PC-3 (cell line): ENCODE measurements around the gene ADGRG3.

ENCODE experiments used
- CTCF ChIP-seq: fragments of 300-600 bp; sonication (generic); conservative IDR thresholded peaks from 2 replicates; pipeline ENCODE4 v1.5.1; 2017; ENCODE audit warnings: antibody characterized with exemption, low read depth, mild to moderate bottlenecking, low read length
- EZH2 ChIP-seq: fragments of 300-600 bp; sonication (generic); IDR thresholded peaks from one replicate; pipeline ENCODE4 v1.6.1; 2017; ENCODE audit warnings: antibody characterized with exemption, mild to moderate bottlenecking, low read length; ENCODE audit not compliant: unreplicated experiment
- EZH2phosphoT487 ChIP-seq: fragments of 300-600 bp; sonication (generic); IDR thresholded peaks from 2 replicates; pipeline ENCODE4 v1.6.1; 2018; ENCODE audit warnings: mild to moderate bottlenecking, antibody characterized with exemption, low read length, borderline replicate concordance

- no peak for TF ChIP-seq CTCF
- no peak for TF ChIP-seq EZH2
- TF ChIP-seq EZH2phosphoT487: no peak
These were observed 41.5 kb upstream of the ADGRG3 start for GRCh38 chr16:57626420-57627170.
